Thyroid gland (tissue), 4 donors: ENCODE measurements around the gene TFPI2.

ENCODE experiments used
- POLR2A ChIP-seq, 2 donors: fragments of 450-650 bp; IDR thresholded peaks; one replicate each; pipeline ENCODE4 v1.6.1; 2017; ENCODE audit warnings: antibody characterized with exemption in 2 of 2, mild to moderate bottlenecking in 2 of 2, moderate library complexity in 1 of 2
- TF ChIP-seq, protein P1 (sequence below), 6 experiments: fragments of 200-600 bp in 3 of 6; fragments of 450-650 bp in 3 of 6; sonication (generic) in 3 of 6; IDR thresholded peaks; one replicate each; pipeline ENCODE4 v1.5.1; 2016 to 2019; ENCODE audit warnings: antibody characterized with exemption in 6 of 6, mild to moderate bottlenecking in 2 of 6, inconsistent platforms in 1 of 6, moderate library complexity in 1 of 6

DNA sequence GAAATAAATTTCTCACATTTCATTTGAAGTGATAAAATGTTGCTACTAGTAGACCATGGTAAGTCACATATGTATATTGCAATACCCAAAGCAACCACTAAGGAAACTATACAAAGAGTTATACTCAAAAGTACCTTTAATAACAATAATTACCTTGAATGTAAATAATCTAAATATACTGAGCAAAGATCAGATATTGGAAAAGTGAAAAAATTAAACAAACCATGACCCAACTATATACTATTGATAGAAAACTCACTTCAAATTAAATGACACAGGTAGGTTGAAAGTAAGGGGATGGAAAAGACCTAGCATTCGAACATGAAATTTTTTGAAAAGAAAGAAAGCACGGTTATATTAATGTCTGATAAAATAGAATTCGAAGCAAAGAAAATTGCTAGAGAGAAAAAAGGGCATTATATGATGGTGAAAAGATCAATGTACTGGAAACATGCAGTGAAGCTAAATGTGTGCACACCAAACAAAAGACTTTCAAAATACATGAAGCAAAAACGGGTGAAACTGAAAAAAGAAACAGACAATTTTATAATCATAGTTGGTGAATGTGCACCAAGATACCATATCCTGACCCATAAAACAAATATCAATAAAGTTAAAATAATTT lies 29.1 kb downstream of the TFPI2 start:
- TF ChIP-seq, protein P1, sequence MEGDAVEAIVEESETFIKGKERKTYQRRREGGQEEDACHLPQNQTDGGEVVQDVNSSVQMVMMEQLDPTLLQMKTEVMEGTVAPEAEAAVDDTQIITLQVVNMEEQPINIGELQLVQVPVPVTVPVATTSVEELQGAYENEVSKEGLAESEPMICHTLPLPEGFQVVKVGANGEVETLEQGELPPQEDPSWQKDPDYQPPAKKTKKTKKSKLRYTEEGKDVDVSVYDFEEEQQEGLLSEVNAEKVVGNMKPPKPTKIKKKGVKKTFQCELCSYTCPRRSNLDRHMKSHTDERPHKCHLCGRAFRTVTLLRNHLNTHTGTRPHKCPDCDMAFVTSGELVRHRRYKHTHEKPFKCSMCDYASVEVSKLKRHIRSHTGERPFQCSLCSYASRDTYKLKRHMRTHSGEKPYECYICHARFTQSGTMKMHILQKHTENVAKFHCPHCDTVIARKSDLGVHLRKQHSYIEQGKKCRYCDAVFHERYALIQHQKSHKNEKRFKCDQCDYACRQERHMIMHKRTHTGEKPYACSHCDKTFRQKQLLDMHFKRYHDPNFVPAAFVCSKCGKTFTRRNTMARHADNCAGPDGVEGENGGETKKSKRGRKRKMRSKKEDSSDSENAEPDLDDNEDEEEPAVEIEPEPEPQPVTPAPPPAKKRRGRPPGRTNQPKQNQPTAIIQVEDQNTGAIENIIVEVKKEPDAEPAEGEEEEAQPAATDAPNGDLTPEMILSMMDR (IDR thresholded peaks at IDR 0.05) = peak in 2 of 6 experiments; percentile 7 to 21
- TF ChIP-seq POLR2A (IDR thresholded peaks at IDR 0.05) = no peak
